ENCODE data around the gene ACTL8.

The ACTL8 gene

DNA sequence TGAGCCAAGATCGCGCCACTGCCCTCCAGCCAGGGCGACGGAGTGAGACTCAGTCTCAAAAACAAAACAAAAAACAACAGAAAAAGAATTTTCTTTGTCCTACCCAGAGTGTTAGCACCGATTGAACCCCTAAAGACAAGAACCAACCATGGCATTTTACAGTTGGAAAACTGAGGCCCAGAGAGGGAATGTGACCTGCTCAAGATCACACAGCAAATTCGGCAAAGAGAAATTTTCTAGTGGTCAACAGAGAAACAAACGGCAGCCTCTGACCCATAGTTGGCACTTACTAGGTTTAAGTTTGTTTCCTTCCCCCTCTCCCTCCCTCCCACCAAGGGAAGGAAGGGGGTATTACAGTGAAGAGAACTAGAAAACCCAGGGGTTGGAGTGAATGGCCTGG lies 20.5 kb upstream of the ACTL8 start:
- TF ChIP-seq, protein P1, sequence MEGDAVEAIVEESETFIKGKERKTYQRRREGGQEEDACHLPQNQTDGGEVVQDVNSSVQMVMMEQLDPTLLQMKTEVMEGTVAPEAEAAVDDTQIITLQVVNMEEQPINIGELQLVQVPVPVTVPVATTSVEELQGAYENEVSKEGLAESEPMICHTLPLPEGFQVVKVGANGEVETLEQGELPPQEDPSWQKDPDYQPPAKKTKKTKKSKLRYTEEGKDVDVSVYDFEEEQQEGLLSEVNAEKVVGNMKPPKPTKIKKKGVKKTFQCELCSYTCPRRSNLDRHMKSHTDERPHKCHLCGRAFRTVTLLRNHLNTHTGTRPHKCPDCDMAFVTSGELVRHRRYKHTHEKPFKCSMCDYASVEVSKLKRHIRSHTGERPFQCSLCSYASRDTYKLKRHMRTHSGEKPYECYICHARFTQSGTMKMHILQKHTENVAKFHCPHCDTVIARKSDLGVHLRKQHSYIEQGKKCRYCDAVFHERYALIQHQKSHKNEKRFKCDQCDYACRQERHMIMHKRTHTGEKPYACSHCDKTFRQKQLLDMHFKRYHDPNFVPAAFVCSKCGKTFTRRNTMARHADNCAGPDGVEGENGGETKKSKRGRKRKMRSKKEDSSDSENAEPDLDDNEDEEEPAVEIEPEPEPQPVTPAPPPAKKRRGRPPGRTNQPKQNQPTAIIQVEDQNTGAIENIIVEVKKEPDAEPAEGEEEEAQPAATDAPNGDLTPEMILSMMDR (conservative IDR thresholded peaks at IDR 0.05; ENCODE audit: low read depth, low read length), result no peak
- no peak overlapping the region for H3K4me3 ChIP-seq (ENCODE audit: low read length)
- no peak for DNase-seq (ENCODE audit: low read depth)

DNA sequence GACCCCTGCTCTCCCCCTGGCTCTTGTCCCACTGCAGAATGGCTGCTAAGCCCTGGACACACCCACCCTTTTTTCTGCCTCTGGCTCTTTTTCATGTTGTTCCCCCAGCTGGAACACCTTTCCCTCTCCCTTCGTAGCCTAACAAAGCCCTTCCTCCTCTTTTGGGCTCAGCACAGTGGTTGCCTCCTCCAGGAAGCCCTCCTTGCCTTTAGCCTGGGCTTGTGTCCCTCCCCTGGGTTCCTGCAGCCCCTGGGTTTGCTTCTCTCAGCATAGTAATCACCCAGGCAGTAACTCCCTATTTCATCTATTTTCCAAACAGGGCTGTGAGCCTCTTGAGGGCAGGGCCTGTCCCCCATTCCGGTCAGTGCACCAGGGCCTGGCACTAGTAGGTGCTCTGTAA lies 19.8 kb upstream of the ACTL8 start:
- H3K4me3 ChIP-seq (ENCODE audit: low read length), result no peak overlapping the region
- TF ChIP-seq, protein P1 (conservative IDR thresholded peaks at IDR 0.05; ENCODE audit: low read depth, low read length), result no peak
- no peak for DNase-seq (ENCODE audit: low read depth)

DNA sequence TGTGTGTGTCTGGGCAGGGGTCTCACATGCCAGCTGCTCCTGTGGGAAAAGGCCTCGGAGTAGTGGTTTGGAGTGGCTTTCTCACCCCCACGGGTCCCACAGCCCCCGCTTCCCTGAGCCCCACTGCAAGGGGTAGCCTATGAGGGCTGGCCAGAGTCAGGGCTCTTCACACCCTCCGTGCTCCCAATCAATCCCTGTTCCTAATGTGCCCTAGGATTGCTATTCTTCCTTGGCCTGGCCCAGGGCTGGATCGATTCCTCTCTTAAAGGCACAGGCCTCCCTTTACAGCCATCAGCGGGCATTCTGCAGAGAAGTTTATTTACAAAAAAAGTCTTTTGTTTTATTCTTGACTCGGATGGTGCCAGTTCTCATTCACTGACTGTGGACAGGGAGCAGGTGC lies 19.3 kb upstream of the ACTL8 start:
- TF ChIP-seq, protein P1 (conservative IDR thresholded peaks at IDR 0.05; ENCODE audit: low read depth, low read length), result no peak
- H3K4me3 ChIP-seq (ENCODE audit: low read length), result no peak overlapping the region
- no peak for DNase-seq (ENCODE audit: low read depth)

DNA sequence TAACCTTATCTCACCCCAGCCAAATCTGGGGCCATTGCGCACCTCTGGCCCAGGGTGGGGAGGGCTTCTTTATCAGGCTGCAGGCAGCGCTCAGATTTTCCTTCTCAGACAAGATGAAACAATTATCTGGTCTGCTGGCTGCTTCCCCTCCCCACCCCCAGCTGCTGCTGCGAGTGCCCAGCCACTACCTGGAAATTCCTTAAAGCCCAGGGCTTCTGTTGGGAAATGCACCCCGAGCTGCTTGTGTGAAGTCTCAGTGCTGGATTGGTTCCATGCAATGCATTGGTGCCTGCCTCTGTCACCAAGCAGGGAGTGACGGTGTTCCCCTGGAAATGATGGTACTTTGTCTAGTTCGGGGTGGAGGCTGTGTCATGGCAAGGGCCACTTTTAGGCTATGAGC lies 18.5 kb upstream of the ACTL8 start:
- no peak overlapping the region for H3K4me3 ChIP-seq (ENCODE audit: low read length)
- TF ChIP-seq, protein P1 (conservative IDR thresholded peaks at IDR 0.05; ENCODE audit: low read depth, low read length), result no peak
- no peak for DNase-seq (ENCODE audit: low read depth)

DNA sequence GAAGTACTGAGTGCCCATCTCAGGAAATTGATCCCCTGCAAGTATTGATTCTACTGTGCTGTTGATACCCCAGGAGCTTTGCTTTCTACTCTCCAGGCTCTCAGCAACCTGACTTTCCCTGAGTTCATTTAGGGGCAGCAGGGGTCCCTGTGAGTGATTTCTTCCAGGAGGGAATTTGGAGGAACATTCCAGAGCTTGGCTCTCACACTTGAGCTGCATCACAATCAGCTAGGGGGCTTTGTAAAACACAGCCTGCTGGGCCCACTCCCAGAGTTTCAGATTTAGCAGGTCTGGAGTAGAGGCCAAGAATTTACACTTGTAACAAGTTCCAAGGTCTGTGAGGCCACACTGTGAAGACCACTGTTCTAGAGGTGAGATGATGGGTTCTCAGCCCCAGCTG lies 16.1 kb upstream of the ACTL8 start:
- no peak for DNase-seq (ENCODE audit: low read depth)
- TF ChIP-seq, protein P1 (conservative IDR thresholded peaks at IDR 0.05; ENCODE audit: low read depth, low read length), result no peak
- no peak overlapping the region for H3K4me3 ChIP-seq (ENCODE audit: low read length)

DNA sequence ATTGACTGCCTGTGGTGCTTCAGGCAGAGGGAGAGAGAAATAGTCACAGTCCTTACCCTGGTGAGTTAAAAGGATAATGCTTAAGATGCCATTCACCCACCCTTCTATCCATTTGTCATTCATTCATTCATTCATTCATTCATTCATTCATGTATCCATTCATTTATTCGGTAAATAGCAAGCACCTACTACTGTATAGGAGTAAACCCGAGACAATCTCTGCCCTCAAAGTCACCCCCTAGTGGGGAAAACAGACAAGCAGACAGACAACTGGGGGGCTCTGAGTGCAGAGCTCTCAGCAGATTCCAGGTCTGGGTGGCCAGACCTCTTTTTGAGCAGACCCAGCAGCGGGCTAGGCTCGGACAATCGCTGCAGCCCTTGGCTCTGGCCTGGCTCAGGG lies 14.1 kb upstream of the ACTL8 start:
- no peak for DNase-seq (ENCODE audit: low read depth)
- TF ChIP-seq, protein P1 (conservative IDR thresholded peaks at IDR 0.05; ENCODE audit: low read depth, low read length), result peak; percentile 5

DNA sequence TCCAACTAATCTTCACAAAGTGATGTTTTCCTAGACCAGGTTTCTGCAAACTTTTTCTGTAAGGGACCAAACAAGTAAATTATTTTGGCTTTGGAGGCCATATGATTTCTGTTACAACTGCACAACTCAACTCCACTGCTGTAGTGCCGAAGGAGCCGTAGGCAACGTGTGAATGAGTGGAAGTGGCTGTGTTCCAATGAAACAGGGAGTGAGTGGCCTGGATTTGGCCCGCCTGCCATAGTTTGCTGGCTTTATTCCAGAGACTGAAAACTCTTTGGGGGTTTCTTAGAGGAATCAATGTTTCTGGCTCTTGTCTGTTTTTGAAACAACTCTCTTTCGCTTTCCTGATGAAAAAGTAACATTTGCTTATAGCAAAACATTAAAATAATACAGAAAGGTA lies 12.6 kb upstream of the ACTL8 start:
- DNase-seq (ENCODE audit: low read depth), result no peak
- no peak overlapping the region for H3K4me3 ChIP-seq (ENCODE audit: low read length)
- TF ChIP-seq, protein P1 (conservative IDR thresholded peaks at IDR 0.05; ENCODE audit: low read depth, low read length), result no peak

More for the DNA sequence above, 14.1 kb upstream of the ACTL8 start:
- no peak overlapping the region for H3K4me3 ChIP-seq (ENCODE audit: low read length)

Measured in retinal pigment epithelial cell (primary cell).